Endothelial cell of umbilical vein (primary cell): Measurements from ENCODE around the gene NEURL2.

Source experiments
- EZH2 ChIP-seq: IDR thresholded peaks from 2 replicates; pipeline ENCODE4 v1.6.1; 2012; ENCODE audit warnings: borderline replicate concordance, low read depth, mild to moderate bottlenecking, moderate library complexity, low read length, inconsistent platforms; ENCODE audit not compliant: severe bottlenecking
- FOS ChIP-seq: IDR thresholded peaks from 2 replicates; pipeline ENCODE4 v1.6.1; 2011; ENCODE audit warnings: mild to moderate bottlenecking, low read length, moderate library complexity, borderline replicate concordance; ENCODE audit not compliant: insufficient read depth
- JUN ChIP-seq: IDR thresholded peaks from 2 replicates; pipeline ENCODE4 v1.6.1; 2011; ENCODE audit warnings: borderline replicate concordance, low read depth; ENCODE audit not compliant: insufficient read length, insufficient read depth
- MYC ChIP-seq: IDR thresholded peaks from one replicate; pipeline ENCODE4 v1.6.1; 2011; ENCODE audit warnings: mild to moderate bottlenecking, low read depth, low read length
- POLR2A ChIP-seq: IDR thresholded peaks from 2 replicates; pipeline ENCODE4 v1.6.1; 2012; ENCODE audit warnings: low read depth, mild to moderate bottlenecking, control low read depth, low read length
- POLR2AphosphoS5 ChIP-seq: IDR thresholded peaks from 2 replicates; pipeline ENCODE4 v1.6.1; 2012; ENCODE audit warnings: low read depth, mild to moderate bottlenecking, control low read depth, low read length, moderate library complexity; ENCODE audit not compliant: insufficient read depth
- TF ChIP-seq, protein P1 (sequence below), 2 donors: IDR thresholded peaks; 1 replicate in 1 of 2; 2 replicates in 1 of 2; pipeline ENCODE4 v1.5.1; 2011; ENCODE audit warnings: low read length in 2 of 2, mild to moderate bottlenecking in 2 of 2, moderate library complexity in 2 of 2, control low read depth in 1 of 2, inconsistent platforms in 1 of 2, low read depth in 1 of 2; ENCODE audit not compliant: insufficient read depth in 1 of 2; ENCODE audit errors: extremely low read depth in 1 of 2
- TF ChIP-seq, protein P2 (sequence below): IDR thresholded peaks from 2 replicates; pipeline ENCODE4 v1.6.1; 2011; ENCODE audit not compliant: insufficient read depth, insufficient read length

DNA sequence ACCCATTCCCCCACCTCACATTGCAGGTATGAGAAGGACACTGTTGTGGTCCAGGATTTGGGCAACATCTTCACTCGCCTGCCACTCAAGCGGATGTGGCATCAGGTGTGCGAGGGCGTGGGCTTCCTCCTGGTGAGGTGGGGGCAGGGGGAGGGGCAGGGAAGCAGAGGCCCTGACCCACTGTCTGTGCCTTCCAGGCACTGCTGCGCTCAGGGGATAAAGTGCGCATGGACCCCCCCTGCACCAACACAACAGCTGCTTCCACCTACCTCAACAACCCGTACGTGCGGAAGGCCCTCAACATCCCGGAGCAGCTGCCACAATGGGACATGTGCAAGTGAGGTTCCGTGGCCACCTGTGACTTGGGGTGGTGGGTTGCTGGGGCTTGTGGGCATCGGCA is 3.8 kb upstream of the NEURL2 start:
- TF ChIP-seq, protein P1, sequence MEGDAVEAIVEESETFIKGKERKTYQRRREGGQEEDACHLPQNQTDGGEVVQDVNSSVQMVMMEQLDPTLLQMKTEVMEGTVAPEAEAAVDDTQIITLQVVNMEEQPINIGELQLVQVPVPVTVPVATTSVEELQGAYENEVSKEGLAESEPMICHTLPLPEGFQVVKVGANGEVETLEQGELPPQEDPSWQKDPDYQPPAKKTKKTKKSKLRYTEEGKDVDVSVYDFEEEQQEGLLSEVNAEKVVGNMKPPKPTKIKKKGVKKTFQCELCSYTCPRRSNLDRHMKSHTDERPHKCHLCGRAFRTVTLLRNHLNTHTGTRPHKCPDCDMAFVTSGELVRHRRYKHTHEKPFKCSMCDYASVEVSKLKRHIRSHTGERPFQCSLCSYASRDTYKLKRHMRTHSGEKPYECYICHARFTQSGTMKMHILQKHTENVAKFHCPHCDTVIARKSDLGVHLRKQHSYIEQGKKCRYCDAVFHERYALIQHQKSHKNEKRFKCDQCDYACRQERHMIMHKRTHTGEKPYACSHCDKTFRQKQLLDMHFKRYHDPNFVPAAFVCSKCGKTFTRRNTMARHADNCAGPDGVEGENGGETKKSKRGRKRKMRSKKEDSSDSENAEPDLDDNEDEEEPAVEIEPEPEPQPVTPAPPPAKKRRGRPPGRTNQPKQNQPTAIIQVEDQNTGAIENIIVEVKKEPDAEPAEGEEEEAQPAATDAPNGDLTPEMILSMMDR (IDR thresholded peaks at IDR 0.05; ENCODE audit: extremely low read depth in 1 of 2, insufficient read depth in 1 of 2, low read depth in 1 of 2, low read length in 2 of 2): no peak
- peak; percentile 18 for TF ChIP-seq POLR2AphosphoS5
- TF ChIP-seq FOS: no peak
- no peak for TF ChIP-seq POLR2A
- TF ChIP-seq EZH2: no peak
- TF ChIP-seq JUN: no peak
- TF ChIP-seq, protein P2, sequence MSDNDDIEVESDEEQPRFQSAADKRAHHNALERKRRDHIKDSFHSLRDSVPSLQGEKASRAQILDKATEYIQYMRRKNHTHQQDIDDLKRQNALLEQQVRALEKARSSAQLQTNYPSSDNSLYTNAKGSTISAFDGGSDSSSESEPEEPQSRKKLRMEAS: no peak
- TF ChIP-seq MYC: no peak
